B cell (primary cell): ENCODE measurements around the gene STARD10. TPM values are rescaled to one million over a fixed set of nuclear protein-coding genes. Genes with fewer than 3 reads are reported as not detected.

Experiments used
- ATAC-seq: fragments of 200-7000 bp; cut with Tn5 transposase; one replicate; pipeline ENCODE4 v1.10.0; 2021; ENCODE audit warnings: low read depth, mild to moderate bottlenecking, moderate number of reproducible peaks, moderate library complexity
- CTCF ChIA-PET: fragments of 350-600 bp; sonication (Branson Sonifier 250); formaldehyde crosslinking; loops from one replicate; lab custom pipeline; 2021; ENCODE audit warnings: antibody characterized with exemption, inconsistent platforms; lab: Charles Lee
- POLR2A ChIA-PET: fragments of 350-600 bp; sonication (Branson Sonifier 250); formaldehyde crosslinking; loops from one replicate; lab custom pipeline; 2021; ENCODE audit warnings: antibody characterized with exemption; lab: Charles Lee
- DNase-seq: peaks from one replicate; pipeline ENCODE4 v3.0.0; 2013
- H2AFZ ChIP-seq: 2 replicates; pipeline ENCODE4 v1.6.1; 2012; ENCODE audit warnings: mild to moderate bottlenecking, low read depth, low read length; ENCODE audit not compliant: insufficient read depth, poor library complexity, severe bottlenecking
- H3K27ac ChIP-seq, 2 donors: 1 replicate in 1 of 2; 2 replicates in 1 of 2; pipeline ENCODE4 v1.5.1; 2012 to 2013; ENCODE audit warnings: low read length in 2 of 2, mild to moderate bottlenecking in 2 of 2, moderate library complexity in 1 of 2
- H3K27me3 ChIP-seq, 4 experiments: fragments of 200-600 bp in 1 of 4; sonication (generic) in 1 of 4; replicated peaks in 1 of 4; 1 replicate in 2 of 4; 2 replicates in 2 of 4; pipeline versions ENCODE4 v1.6.1 to v1.7.0; 2013 to 2016; ENCODE audit warnings: low read length in 3 of 4, mild to moderate bottlenecking in 2 of 4, mixed read lengths in 1 of 4, moderate library complexity in 1 of 4; ENCODE audit not compliant: insufficient read depth in 4 of 4, control insufficient read depth in 3 of 4; ENCODE audit errors: control extremely low read depth in 1 of 4
- H3K36me3 ChIP-seq, 2 experiments: replicated peaks in 1 of 2; 1 replicate in 1 of 2; 2 replicates in 1 of 2; pipeline versions ENCODE4 v1.6.1 to v1.7.1; 2013; ENCODE audit warnings: low read length in 1 of 2; ENCODE audit not compliant: insufficient read depth in 2 of 2, control insufficient read depth in 1 of 2; ENCODE audit errors: control extremely low read depth in 1 of 2, extremely low read depth in 1 of 2
- H3K4me1 ChIP-seq, 2 donors: fragments of 200-600 bp in 1 of 2; sonication (generic) in 1 of 2; 1 replicate in 1 of 2; 2 replicates in 1 of 2; pipeline versions ENCODE4 v1.5.1 to v1.6.1; 2013 to 2017; ENCODE audit warnings: low read length in 2 of 2; ENCODE audit not compliant: control insufficient read depth in 2 of 2, insufficient read depth in 2 of 2
- H3K4me2 ChIP-seq: replicated peaks from 2 replicates; pipeline ENCODE3; 2012; ENCODE audit warnings: mild to moderate bottlenecking, low read depth, low read length; ENCODE audit not compliant: poor library complexity, severe bottlenecking
- H3K4me3 ChIP-seq, 5 experiments: fragments of 200-600 bp in 1 of 5; sonication (generic) in 1 of 5; 1 replicate in 3 of 5; 2 replicates in 2 of 5; pipeline versions ENCODE4 v1.5.1 to v1.7.0; 2011 to 2016; ENCODE audit warnings: low read length in 4 of 5, mild to moderate bottlenecking in 4 of 5, low read depth in 2 of 5, control low read depth in 1 of 5, moderate library complexity in 1 of 5; ENCODE audit not compliant: insufficient read depth in 1 of 5; ENCODE audit errors: control extremely low read depth in 1 of 5, extremely low read depth in 1 of 5
- H3K79me2 ChIP-seq: fragments of 200-600 bp; sonication (generic); one replicate; pipeline ENCODE4 v1.6.0; 2016; ENCODE audit warnings: low read length; ENCODE audit not compliant: control insufficient read depth, insufficient read depth
- H3K9ac ChIP-seq: fragments of 200-600 bp; sonication (generic); 2 replicates; pipeline ENCODE4 v1.6.1; 2017; ENCODE audit warnings: mild to moderate bottlenecking, low read length, moderate library complexity
- H3K9me3 ChIP-seq, 3 donors: one replicate each; pipeline versions ENCODE4 v1.6.1 to v1.7.1; 2013; ENCODE audit warnings: low read length in 2 of 3; ENCODE audit not compliant: control insufficient read depth in 2 of 3, insufficient read depth in 1 of 3; ENCODE audit errors: control extremely low read depth in 1 of 3
- H4K20me1 ChIP-seq: 2 replicates; pipeline ENCODE4 v1.6.0; 2012; ENCODE audit warnings: mild to moderate bottlenecking, low read length; ENCODE audit not compliant: insufficient read depth, control insufficient read depth, poor library complexity, severe bottlenecking
- H3K27ac Mint-ChIP-seq: one replicate; pipeline ENCODE4 v1.8.0; 2021; ENCODE audit warnings: mixed read lengths
- H3K27me3 Mint-ChIP-seq: one replicate; pipeline ENCODE4 v1.8.0; 2021; ENCODE audit warnings: mixed read lengths
- H3K4me1 Mint-ChIP-seq: one replicate; pipeline ENCODE4 v1.8.0; 2021; ENCODE audit warnings: mixed read lengths
- H3K4me3 Mint-ChIP-seq: one replicate; pipeline ENCODE4 v1.8.0; 2021; ENCODE audit warnings: mixed read lengths
- H3K9me3 Mint-ChIP-seq: one replicate; pipeline ENCODE4 v1.8.0; 2022; ENCODE audit warnings: mixed read lengths; ENCODE audit not compliant: insufficient read depth
- EZH2 ChIP-seq: IDR thresholded peaks from 2 replicates; pipeline ENCODE4 v1.6.1; 2012; ENCODE audit warnings: borderline replicate concordance, low read depth, mild to moderate bottlenecking, moderate library complexity, low read length; ENCODE audit not compliant: insufficient read depth, poor library complexity, severe bottlenecking
- WGBS: methylation state at CpG from one replicate; pipeline ENCODE4 v1.1.5; 2013; ENCODE audit warnings: missing lambda C conversion rate; ENCODE audit not compliant: insufficient coverage; 5-methylcytosine and 5-hydroxymethylcytosine counted together
- intact Hi-C: fragments of 100-400 bp; cut with micrococcal nuclease; formaldehyde crosslinking; loops from one replicate; pipeline ENCODE4 v1.10.0; 2022
- polyA plus RNA-seq: library from polyadenylated mRNA; depleted of rRNA; stranded (reverse); fragments of >200 nt; gene quantifications from 2 replicates; pipeline ENCODE4 v1.2.3, GENCODE V29; 2012
- total RNA-seq, 2 donors: library from RNA; stranded (reverse); fragments of 120-200 nt in 1 of 2; gene quantifications; 1 replicate in 1 of 2; 2 replicates in 1 of 2; pipeline versions ENCODE4 v1.2.3 to v1.2.4, GENCODE V29; 2013 to 2022
- TF ChIP-seq, protein P1 (sequence below): fragments of 200-600 bp; IDR thresholded peaks from one replicate; pipeline ENCODE4 v1.8.0; 2022; ENCODE audit warnings: antibody characterized with exemption, mild to moderate bottlenecking

STARD10 gene
- total and polyA plus RNA-seq, 2 donors (not counting 1 experiment from before 2014, with no cell fraction given) = 37.5 to 39.2 TPM

- ATAC-seq (no peak), DNase-seq (no peak)
- Histone ChIP-seq H4K20me1 (peaks cover 94% of the 10 kb centered on the region), H3K9ac (no peak overlapping the region), H3K4me1 (no peaks in the 10 kb centered on the region), H3K36me3 (peaks cover 2 to 97% of the 10 kb centered on the region in 2 experiments), H3K4me2 (no peak overlapping the region), H3K4me3 (no peak overlapping the region), H3K79me2 (peaks cover 52% of the 10 kb centered on the region), H3K27me3 (no peaks in the 10 kb centered on the region), H2AFZ (no peak overlapping the region), H3K9me3 (no peaks in the 10 kb centered on the region), H3K27ac (no peak overlapping the region)
- no peaks in the 10 kb centered on the region for H3K27me3 Mint-ChIP-seq
- 99% methylated on average over 9 of the region's 9 CpGs for WGBS
- TF ChIP-seq EZH2 = no peak
- TF ChIP-seq, protein P1, sequence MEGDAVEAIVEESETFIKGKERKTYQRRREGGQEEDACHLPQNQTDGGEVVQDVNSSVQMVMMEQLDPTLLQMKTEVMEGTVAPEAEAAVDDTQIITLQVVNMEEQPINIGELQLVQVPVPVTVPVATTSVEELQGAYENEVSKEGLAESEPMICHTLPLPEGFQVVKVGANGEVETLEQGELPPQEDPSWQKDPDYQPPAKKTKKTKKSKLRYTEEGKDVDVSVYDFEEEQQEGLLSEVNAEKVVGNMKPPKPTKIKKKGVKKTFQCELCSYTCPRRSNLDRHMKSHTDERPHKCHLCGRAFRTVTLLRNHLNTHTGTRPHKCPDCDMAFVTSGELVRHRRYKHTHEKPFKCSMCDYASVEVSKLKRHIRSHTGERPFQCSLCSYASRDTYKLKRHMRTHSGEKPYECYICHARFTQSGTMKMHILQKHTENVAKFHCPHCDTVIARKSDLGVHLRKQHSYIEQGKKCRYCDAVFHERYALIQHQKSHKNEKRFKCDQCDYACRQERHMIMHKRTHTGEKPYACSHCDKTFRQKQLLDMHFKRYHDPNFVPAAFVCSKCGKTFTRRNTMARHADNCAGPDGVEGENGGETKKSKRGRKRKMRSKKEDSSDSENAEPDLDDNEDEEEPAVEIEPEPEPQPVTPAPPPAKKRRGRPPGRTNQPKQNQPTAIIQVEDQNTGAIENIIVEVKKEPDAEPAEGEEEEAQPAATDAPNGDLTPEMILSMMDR = no peak
- no peaks in the 10 kb centered on the region for H3K9me3 Mint-ChIP-seq
- no peak overlapping the region for H3K4me3 Mint-ChIP-seq
- H3K27ac Mint-ChIP-seq = no peak overlapping the region
- peaks cover 2% of the 10 kb centered on the region for H3K4me1 Mint-ChIP-seq
- intact Hi-C loops = no loop called here
- ChIA-PET POLR2A (no interaction called here), CTCF (no interaction called here)
These were observed 86.8 kb downstream of the STARD10 start for GRCh38 chr11:72707032-72707431.

- Histone ChIP-seq H3K4me2 (no peak overlapping the region), H3K9ac (no peak overlapping the region), H3K27ac (no peak overlapping the region), H4K20me1 (peaks cover 93% of the 10 kb centered on the region), H3K27me3 (no peaks in the 10 kb centered on the region), H3K79me2 (peaks cover 49% of the 10 kb centered on the region), H3K36me3 (peaks cover 2 to 97% of the 10 kb centered on the region in 2 experiments), H3K9me3 (no peaks in the 10 kb centered on the region), H3K4me3 (no peak overlapping the region), H2AFZ (no peak overlapping the region), H3K4me1 (no peaks in the 10 kb centered on the region)
- Mint-ChIP-seq H3K4me1 (peaks cover 2% of the 10 kb centered on the region), H3K4me3 (no peak overlapping the region), H3K27me3 (no peaks in the 10 kb centered on the region), H3K9me3 (no peaks in the 10 kb centered on the region), H3K27ac (no peak overlapping the region)
- intact Hi-C loops = no loop called here
- 94% methylated on average over 4 of the region's 5 CpGs for WGBS
- DNase-seq (no peak), ATAC-seq (no peak)
- CTCF ChIA-PET = no interaction called here
- POLR2A ChIA-PET = interaction anchor here (0.6 kb wide), 2 partner anchors 16 to 727 kb away, joined by 3 to 5 read pairs; no protein-coding TSS in a partner anchor
- TF ChIP-seq EZH2 = no peak
- TF ChIP-seq, protein P1 = no peak
These were observed 87.3 kb downstream of the STARD10 start for GRCh38 chr11:72706579-72706978.
